ENCODE data around the gene KIAA1191.
A peak's percentile ranks its signal among the peaks of the same experiment; 100 is the strongest.

DNA sequence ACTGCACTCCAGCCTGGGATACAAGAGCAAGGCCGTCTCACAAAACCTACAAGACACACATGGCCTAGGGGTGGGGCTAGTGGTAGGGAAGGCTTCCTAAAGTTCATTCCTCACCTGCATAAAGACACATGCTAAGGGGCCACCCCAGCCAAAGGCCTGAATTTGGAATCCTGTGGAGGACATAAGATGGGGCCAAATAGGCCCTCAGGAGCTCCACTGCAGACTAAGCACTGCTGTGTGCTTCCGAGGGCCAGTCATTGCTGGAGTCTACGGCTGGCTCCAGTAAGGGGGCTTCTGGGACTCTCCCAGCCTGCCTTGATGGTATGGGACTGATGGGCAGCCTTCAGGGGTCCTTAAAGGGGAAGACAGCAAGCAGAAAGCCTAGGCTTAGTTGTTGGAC lies 21.2 kb upstream of the KIAA1191 start:
- TF ChIP-seq POLR2AphosphoS5 (IDR thresholded peaks at IDR 0.05; ENCODE audit: low read depth, low read length): peak; percentile 56; the same call in 1 of the 2 replicates
- TF ChIP-seq SIN3A (IDR thresholded peaks at IDR 0.05; ENCODE audit: borderline replicate concordance, insufficient read depth, low read length): no peak

All from PFSK-1 (cell line).